ENCODE measurements around the gene BHMT2.

Gene BHMT2, protein sequence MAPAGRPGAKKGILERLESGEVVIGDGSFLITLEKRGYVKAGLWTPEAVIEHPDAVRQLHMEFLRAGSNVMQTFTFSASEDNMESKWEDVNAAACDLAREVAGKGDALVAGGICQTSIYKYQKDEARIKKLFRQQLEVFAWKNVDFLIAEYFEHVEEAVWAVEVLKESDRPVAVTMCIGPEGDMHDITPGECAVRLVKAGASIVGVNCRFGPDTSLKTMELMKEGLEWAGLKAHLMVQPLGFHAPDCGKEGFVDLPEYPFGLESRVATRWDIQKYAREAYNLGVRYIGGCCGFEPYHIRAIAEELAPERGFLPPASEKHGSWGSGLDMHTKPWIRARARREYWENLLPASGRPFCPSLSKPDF
- 0 reads per million in 3 donors for total RNA-seq

DNA sequence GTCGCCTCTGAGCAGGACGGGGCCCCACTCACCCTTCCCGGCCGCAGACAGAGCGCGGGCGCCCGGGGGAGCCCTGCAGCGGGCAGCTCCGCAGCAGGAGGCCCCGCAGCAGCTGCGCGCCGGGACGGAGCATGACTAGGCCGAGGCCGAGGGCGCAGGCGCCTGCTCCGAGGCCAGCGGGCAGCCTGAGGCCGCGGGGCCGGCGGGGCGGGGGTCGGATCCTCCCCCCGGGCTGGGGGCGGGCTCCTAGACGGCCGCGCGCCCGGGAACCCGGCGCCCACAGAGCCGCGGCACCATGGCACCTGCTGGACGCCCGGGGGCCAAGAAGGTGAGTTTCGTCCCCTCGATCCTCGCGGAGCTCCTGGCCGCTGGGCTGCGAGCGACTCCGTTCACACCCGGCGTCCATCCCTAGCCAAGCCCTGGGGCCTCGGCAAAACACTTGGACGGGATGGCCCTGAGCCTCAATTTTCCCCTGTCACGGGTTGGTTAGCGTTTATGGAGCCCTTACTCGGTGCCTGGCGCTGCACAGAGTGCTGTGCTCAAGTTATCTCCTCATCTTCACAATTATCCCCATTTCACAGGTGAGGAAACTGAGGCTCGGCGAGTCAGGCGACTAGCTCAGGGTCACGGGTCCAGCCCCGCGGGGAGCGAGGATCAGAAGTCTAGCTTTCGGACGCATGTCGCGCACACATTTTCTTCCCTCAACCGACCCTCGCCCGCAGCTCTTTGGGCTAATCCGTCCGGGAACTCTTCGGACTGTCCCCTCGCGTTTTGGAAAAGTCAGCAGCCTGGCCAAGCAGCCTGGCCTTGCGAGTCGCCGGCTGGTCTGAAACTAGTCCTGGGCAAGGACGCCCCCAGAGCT is at the start of gene BHMT2, which contains the start of gene DMGDH:
Gene BHMT2 (plus strand): TSS at position 280 of the 862 bp plus-strand sequence. CDS start 16 bp downstream, at position 296.
Gene DMGDH (minus strand): TSS at position 187 of the 862 bp plus-strand sequence. CDS start 54 bp downstream, at position 133.
- Histone ChIP-seq H3K27me3 (replicated peaks; ENCODE audit: control insufficient read depth, insufficient read depth, low read length, poor library complexity, severe bottlenecking) (peaks cover 10% of the 10 kb centered on the region), H3K4me1 (ENCODE audit: control insufficient read depth, insufficient read depth, low read length, poor library complexity, severe bottlenecking) (no peaks in the 10 kb centered on the region), H3K4me3 (ENCODE audit: insufficient read depth, low read depth, low read length, poor library complexity, severe bottlenecking) (no peak within 1 kb of the TSS), H3K27ac (ENCODE audit: insufficient read depth, low read length, poor library complexity, severe bottlenecking) (no peak within 1 kb of the TSS), H3K9me3 (ENCODE audit: control insufficient read depth, low read length) (no peaks in the 10 kb centered on the region), H3K36me3 (ENCODE audit: control insufficient read depth, insufficient read depth, low read length) (no peaks in the 10 kb centered on the region)
- no peak for DNase-seq

DNA sequence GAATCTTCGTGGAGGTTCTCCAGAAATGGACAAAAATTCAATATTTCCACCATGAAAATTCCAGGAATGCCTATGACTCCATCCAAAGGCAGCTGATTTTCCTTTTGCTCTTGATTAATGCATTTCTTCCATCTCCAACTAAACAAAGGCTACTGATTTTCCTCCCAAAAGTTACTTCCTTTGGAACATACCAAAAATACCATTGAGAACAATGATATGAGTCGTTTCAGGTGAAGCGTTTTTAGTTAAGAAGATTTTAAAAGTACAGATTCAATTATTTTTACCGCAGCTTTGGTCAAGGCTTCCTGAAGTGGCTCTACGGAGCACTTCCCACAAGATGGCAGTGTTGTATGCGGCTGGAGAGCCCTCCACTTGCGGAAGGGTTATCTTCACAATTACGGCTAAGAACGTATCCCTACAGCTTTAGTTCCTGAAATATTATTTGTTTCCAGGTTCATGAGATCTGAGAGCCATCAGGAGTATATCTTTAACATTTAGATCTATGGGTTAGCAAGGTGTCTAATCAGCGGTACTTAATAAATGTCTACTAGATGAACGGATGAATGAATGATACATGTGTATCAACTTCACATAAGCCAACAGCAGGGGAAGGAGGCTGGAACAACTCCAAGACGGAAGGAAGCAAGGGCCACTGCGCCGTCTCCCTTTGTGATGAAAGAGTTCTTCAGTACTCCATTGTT is 48.6 kb upstream of the BHMT2 start:
- Histone ChIP-seq H3K4me1 (ENCODE audit: control insufficient read depth, insufficient read depth, low read length, poor library complexity, severe bottlenecking) (no peaks in the 10 kb centered on the region), H3K27ac (ENCODE audit: insufficient read depth, low read length, poor library complexity, severe bottlenecking) (no peak overlapping the region), H3K9me3 (ENCODE audit: control insufficient read depth, low read length) (no peaks in the 10 kb centered on the region), H3K36me3 (ENCODE audit: control insufficient read depth, insufficient read depth, low read length) (no peaks in the 10 kb centered on the region), H3K4me3 (ENCODE audit: insufficient read depth, low read depth, low read length, poor library complexity, severe bottlenecking) (no peak overlapping the region), H3K27me3 (replicated peaks; ENCODE audit: control insufficient read depth, insufficient read depth, low read length, poor library complexity, severe bottlenecking) (no peaks in the 10 kb centered on the region)
- peak in 1 of 3 donors; percentile 8 for DNase-seq

DNA sequence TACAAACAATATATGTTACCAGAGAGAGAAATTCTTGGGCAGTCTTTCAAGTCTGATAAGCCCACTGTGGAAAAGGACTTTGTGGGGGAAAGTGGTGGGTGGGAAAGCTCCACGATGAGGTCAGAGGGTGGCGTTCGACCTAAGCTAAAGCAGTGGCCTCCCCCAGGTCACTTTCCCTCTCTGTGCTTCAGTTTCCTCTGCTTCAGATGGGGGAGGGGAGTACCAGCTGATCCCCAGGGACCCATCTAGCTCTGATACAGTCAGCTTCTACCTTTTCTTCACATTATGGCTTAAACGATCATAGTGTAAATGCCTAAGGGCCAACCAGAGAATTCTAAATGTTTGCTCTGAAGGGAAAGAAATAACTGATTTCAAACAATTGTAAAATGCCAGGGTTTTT is 47.8 kb upstream of the BHMT2 start:
- Histone ChIP-seq H3K4me3 (ENCODE audit: insufficient read depth, low read depth, low read length, poor library complexity, severe bottlenecking) (no peak overlapping the region), H3K27ac (ENCODE audit: insufficient read depth, low read length, poor library complexity, severe bottlenecking) (no peak overlapping the region), H3K4me1 (ENCODE audit: control insufficient read depth, insufficient read depth, low read length, poor library complexity, severe bottlenecking) (no peaks in the 10 kb centered on the region), H3K36me3 (ENCODE audit: control insufficient read depth, insufficient read depth, low read length) (no peaks in the 10 kb centered on the region), H3K27me3 (replicated peaks; ENCODE audit: control insufficient read depth, insufficient read depth, low read length, poor library complexity, severe bottlenecking) (no peaks in the 10 kb centered on the region), H3K9me3 (ENCODE audit: control insufficient read depth, low read length) (no peaks in the 10 kb centered on the region)
- no peak for DNase-seq

- no peaks in the 10 kb centered on the region for H3K4me1 ChIP-seq (ENCODE audit: control insufficient read depth, insufficient read depth, low read length, poor library complexity, severe bottlenecking)
Measured at GRCh38 chr5:79022771-79023170, 46.8 kb upstream of the BHMT2 start.

DNA sequence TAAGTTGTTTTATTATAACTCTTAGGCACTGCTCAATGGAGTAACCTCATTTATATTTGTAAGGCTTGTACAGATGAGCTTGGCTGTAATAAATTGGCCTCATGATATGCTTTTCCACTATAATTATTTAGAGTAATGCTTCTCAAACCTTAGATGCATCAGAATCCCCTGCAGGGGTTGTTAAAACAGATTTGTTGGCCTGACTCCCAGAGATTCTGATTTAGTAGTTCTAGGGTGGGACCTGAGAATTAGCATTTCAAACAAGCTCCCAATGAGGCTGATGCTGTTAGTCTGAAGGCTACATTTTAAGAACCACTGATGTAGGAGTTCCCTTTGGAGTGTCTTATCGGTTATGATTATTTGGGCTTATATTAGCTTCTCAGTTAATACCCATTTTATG is 46.2 kb upstream of the BHMT2 start:
- Histone ChIP-seq H3K9me3 (ENCODE audit: control insufficient read depth, low read length) (no peaks in the 10 kb centered on the region), H3K4me3 (ENCODE audit: insufficient read depth, low read depth, low read length, poor library complexity, severe bottlenecking) (no peak overlapping the region), H3K27me3 (replicated peaks; ENCODE audit: control insufficient read depth, insufficient read depth, low read length, poor library complexity, severe bottlenecking) (no peaks in the 10 kb centered on the region), H3K36me3 (ENCODE audit: control insufficient read depth, insufficient read depth, low read length) (no peaks in the 10 kb centered on the region), H3K4me1 (ENCODE audit: control insufficient read depth, insufficient read depth, low read length, poor library complexity, severe bottlenecking) (no peaks in the 10 kb centered on the region), H3K27ac (ENCODE audit: insufficient read depth, low read length, poor library complexity, severe bottlenecking) (no peak overlapping the region)
- DNase-seq, result no peak

More at GRCh38 chr5:79022771-79023170, 46.8 kb upstream of the BHMT2 start:
- no peaks in the 10 kb centered on the region for H3K27me3 ChIP-seq (replicated peaks; ENCODE audit: control insufficient read depth, insufficient read depth, low read length, poor library complexity, severe bottlenecking)
- no peaks in the 10 kb centered on the region for H3K9me3 ChIP-seq (ENCODE audit: control insufficient read depth, low read length)
- H3K4me3 ChIP-seq (ENCODE audit: insufficient read depth, low read depth, low read length, poor library complexity, severe bottlenecking), result no peak overlapping the region
- no peak for DNase-seq
- no peak overlapping the region for H3K27ac ChIP-seq (ENCODE audit: insufficient read depth, low read length, poor library complexity, severe bottlenecking)
- H3K36me3 ChIP-seq (ENCODE audit: control insufficient read depth, insufficient read depth, low read length), result no peaks in the 10 kb centered on the region

GRCh38 chr5:79023947-79024346 is 45.6 kb upstream of the BHMT2 start:
- DNase-seq, result no peak
- no peak overlapping the region for H3K27ac ChIP-seq (ENCODE audit: insufficient read depth, low read length, poor library complexity, severe bottlenecking)
- no peaks in the 10 kb centered on the region for H3K4me1 ChIP-seq (ENCODE audit: control insufficient read depth, insufficient read depth, low read length, poor library complexity, severe bottlenecking)
- no peaks in the 10 kb centered on the region for H3K36me3 ChIP-seq (ENCODE audit: control insufficient read depth, insufficient read depth, low read length)
- no peaks in the 10 kb centered on the region for H3K27me3 ChIP-seq (replicated peaks; ENCODE audit: control insufficient read depth, insufficient read depth, low read length, poor library complexity, severe bottlenecking)
- no peak overlapping the region for H3K4me3 ChIP-seq (ENCODE audit: insufficient read depth, low read depth, low read length, poor library complexity, severe bottlenecking)
- H3K9me3 ChIP-seq (ENCODE audit: control insufficient read depth, low read length), result no peaks in the 10 kb centered on the region

- Histone ChIP-seq H3K4me3 (ENCODE audit: insufficient read depth, low read depth, low read length, poor library complexity, severe bottlenecking) (no peak overlapping the region), H3K27me3 (replicated peaks; ENCODE audit: control insufficient read depth, insufficient read depth, low read length, poor library complexity, severe bottlenecking) (no peaks in the 10 kb centered on the region), H3K36me3 (ENCODE audit: control insufficient read depth, insufficient read depth, low read length) (no peaks in the 10 kb centered on the region), H3K9me3 (ENCODE audit: control insufficient read depth, low read length) (no peaks in the 10 kb centered on the region), H3K27ac (ENCODE audit: insufficient read depth, low read length, poor library complexity, severe bottlenecking) (no peak overlapping the region), H3K4me1 (ENCODE audit: control insufficient read depth, insufficient read depth, low read length, poor library complexity, severe bottlenecking) (no peaks in the 10 kb centered on the region)
- DNase-seq, result peak in 1 of 3 donors; percentile 7
Measured at GRCh38 chr5:79025054-79025472, 44.5 kb upstream of the BHMT2 start.

DNA sequence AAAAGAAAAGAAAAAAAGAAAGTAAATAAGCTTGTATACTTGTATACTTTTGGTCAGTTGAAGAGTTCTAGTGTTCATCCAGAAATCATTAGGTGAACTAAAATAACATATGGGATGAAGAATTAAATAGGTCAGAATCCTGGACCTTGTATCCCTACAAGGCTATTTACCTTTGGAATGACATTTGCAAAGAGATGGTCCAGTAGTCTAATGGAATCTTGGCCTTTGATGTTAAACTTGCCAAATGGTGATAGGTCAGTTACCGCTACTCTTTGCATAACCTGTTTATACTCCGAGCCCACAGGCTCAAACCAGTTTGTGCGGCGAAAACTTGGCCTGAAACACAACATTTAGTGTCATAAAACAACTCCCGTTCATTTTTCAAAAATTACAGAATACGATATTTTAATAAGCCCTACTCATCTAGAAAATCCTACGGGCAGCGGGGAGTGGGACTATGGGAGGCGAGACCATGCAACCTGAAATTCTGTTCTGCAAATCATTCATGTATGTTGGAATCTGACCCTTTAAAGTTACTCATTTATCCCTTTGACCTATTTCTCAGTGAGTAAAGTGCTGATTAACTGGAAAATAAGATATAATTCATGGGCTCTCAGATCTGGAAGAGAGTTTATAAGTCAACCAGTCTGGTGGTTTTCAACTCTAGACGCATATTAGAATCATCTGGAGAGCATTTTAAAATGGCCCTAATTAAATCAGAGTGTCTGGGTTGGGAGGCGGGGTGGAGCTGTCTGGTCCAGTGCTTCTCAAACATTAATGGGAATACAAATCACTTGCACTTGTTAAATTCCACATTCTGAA is 38.7 kb upstream of the BHMT2 start:
- DNase-seq, result no peak
- Histone ChIP-seq H3K9me3 (ENCODE audit: control insufficient read depth, low read length) (no peaks in the 10 kb centered on the region), H3K27ac (ENCODE audit: insufficient read depth, low read length, poor library complexity, severe bottlenecking) (no peak overlapping the region)

GRCh38 chr5:79031485-79031867 is 38.1 kb upstream of the BHMT2 start:
- Histone ChIP-seq H3K36me3 (ENCODE audit: control insufficient read depth, insufficient read depth, low read length) (no peaks in the 10 kb centered on the region), H3K27ac (ENCODE audit: insufficient read depth, low read length, poor library complexity, severe bottlenecking) (no peak overlapping the region), H3K4me1 (ENCODE audit: control insufficient read depth, insufficient read depth, low read length, poor library complexity, severe bottlenecking) (no peaks in the 10 kb centered on the region), H3K9me3 (ENCODE audit: control insufficient read depth, low read length) (no peaks in the 10 kb centered on the region), H3K4me3 (ENCODE audit: insufficient read depth, low read depth, low read length, poor library complexity, severe bottlenecking) (no peak overlapping the region), H3K27me3 (replicated peaks; ENCODE audit: control insufficient read depth, insufficient read depth, low read length, poor library complexity, severe bottlenecking) (no peaks in the 10 kb centered on the region)
- no peak for DNase-seq

More for the DNA sequence above, 38.7 kb upstream of the BHMT2 start:
- H3K4me3 ChIP-seq (ENCODE audit: insufficient read depth, low read depth, low read length, poor library complexity, severe bottlenecking), result no peak overlapping the region
- no peaks in the 10 kb centered on the region for H3K4me1 ChIP-seq (ENCODE audit: control insufficient read depth, insufficient read depth, low read length, poor library complexity, severe bottlenecking)
- no peaks in the 10 kb centered on the region for H3K27me3 ChIP-seq (replicated peaks; ENCODE audit: control insufficient read depth, insufficient read depth, low read length, poor library complexity, severe bottlenecking)
- no peaks in the 10 kb centered on the region for H3K36me3 ChIP-seq (ENCODE audit: control insufficient read depth, insufficient read depth, low read length)

Measured in effector memory CD4-positive, alpha-beta T cell (primary cell).